ENCODE results near the gene ZNF518A. TPM values are rescaled to one million over a fixed set of nuclear protein-coding genes. Genes with fewer than 3 reads are reported as not detected.

ZNF518A gene
- total and polyA plus RNA-seq, 2 of the 13 experiments (the other 11 are each of a cell fraction or from before 2014, with no cell fraction given) = 21.7 to 37.1 TPM

- TF ChIP-seq FOXM1 (CRISPR knock-in tag; IDR thresholded peaks at IDR 0.05) (no peak), CERS6 (CRISPR knock-in tag; IDR thresholded peaks at IDR 0.05) (no peak), MEF2D (CRISPR knock-in tag; IDR thresholded peaks at IDR 0.05) (no peak), TCF7L2 (IDR thresholded peaks at IDR 0.05; ENCODE audit: low read depth, low read length) (no peak), EP300 (IDR thresholded peaks at IDR 0.05; ENCODE audit: low read depth in 2 of 2, low read length in 2 of 2) (no peak), EP300 (CRISPR knock-in tag; IDR thresholded peaks at IDR 0.05; ENCODE audit: borderline replicate concordance) (peak; percentile 71), SNAI1 (CRISPR knock-in tag; IDR thresholded peaks at IDR 0.05; ENCODE audit: borderline replicate concordance) (no peak), SMYD3 (CRISPR knock-in tag; IDR thresholded peaks at IDR 0.05) (0 out of 2 replicates have a peak, but pooled peaks have one; percentile 19), MAX (IDR thresholded peaks at IDR 0.05) (peak; percentile 33; the same call in 1 of the 2 replicates), ZNF781 (CRISPR knock-in tag; IDR thresholded peaks at IDR 0.05; ENCODE audit: borderline replicate concordance, not compliant biosample characterization) (peak; percentile 61), ZNF331 (CRISPR knock-in tag; IDR thresholded peaks at IDR 0.05) (no peak), ONECUT2 (CRISPR knock-in tag; IDR thresholded peaks at IDR 0.05) (no peak), ZBTB46 (CRISPR knock-in tag; IDR thresholded peaks at IDR 0.05; ENCODE audit: borderline replicate concordance) (no peak), KDM5A (IDR thresholded peaks at IDR 0.05; ENCODE audit: borderline replicate concordance, low read length) (peak; percentile 43; the same call in 1 of the 2 replicates), SRSF1 (optimal IDR thresholded peaks at IDR 0.05; ENCODE audit: low read depth, low read length) (peak; percentile 43), SATB2 (CRISPR knock-in tag; IDR thresholded peaks at IDR 0.05) (no peak), SOX13 (IDR thresholded peaks at IDR 0.05) (no peak), SOX13 (CRISPR knock-in tag; conservative IDR thresholded peaks at IDR 0.05 in 1 of 2, IDR thresholded peaks at IDR 0.05 in 1 of 2) (peak in 1 of 2 experiments; percentile 27; a peak in 1 of 4 replicates), ZNF142 (CRISPR knock-in tag; IDR thresholded peaks at IDR 0.05) (no peak), SRF (IDR thresholded peaks at IDR 0.05; ENCODE audit: low read depth, low read length) (no peak)
Measured at GRCh38 chr10:96124230-96125141, 5.6 kb upstream of the ZNF518A start (continued).
